Glutamatergic neuron (in vitro differentiated cells): Measurements from ENCODE around the gene DIP2A. TPM values are rescaled to one million over a fixed set of nuclear protein-coding genes. Genes with fewer than 3 reads are reported as not detected.
"Not testable (repeated sequence)": the region's sequence is repeated elsewhere in the genome, so short reads cannot be mapped to it uniquely, and the experiment has no call there.

Source experiments
- DNase-seq: peaks from one replicate; pipeline ENCODE4 v3.0.0; 2022
- H3K27ac Mint-ChIP-seq: one replicate; pipeline ENCODE4 v1.8.0; 2020; ENCODE audit warnings: mild to moderate bottlenecking, mixed read lengths, inconsistent platforms; ENCODE audit not compliant: unreplicated experiment
- H3K27me3 Mint-ChIP-seq: one replicate; pipeline ENCODE4 v1.8.0; 2020; ENCODE audit warnings: mild to moderate bottlenecking, moderate library complexity, mixed read lengths, inconsistent platforms; ENCODE audit not compliant: unreplicated experiment
- H3K36me3 Mint-ChIP-seq: one replicate; pipeline ENCODE4 v1.8.0; 2020; ENCODE audit warnings: mild to moderate bottlenecking, mixed read lengths, inconsistent platforms; ENCODE audit not compliant: unreplicated experiment
- H3K4me1 Mint-ChIP-seq: one replicate; pipeline ENCODE4 v1.8.0; 2020; ENCODE audit warnings: mild to moderate bottlenecking, low read depth, mixed read lengths, inconsistent platforms; ENCODE audit not compliant: unreplicated experiment
- H3K4me3 Mint-ChIP-seq: one replicate; pipeline ENCODE4 v1.8.0; 2020; ENCODE audit warnings: mild to moderate bottlenecking, mixed read lengths, inconsistent platforms; ENCODE audit not compliant: unreplicated experiment
- H3K9me3 Mint-ChIP-seq: one replicate; pipeline ENCODE4 v1.8.0; 2020; ENCODE audit warnings: mild to moderate bottlenecking, moderate library complexity, mixed read lengths, inconsistent platforms; ENCODE audit not compliant: unreplicated experiment
- total RNA-seq: library from RNA; stranded (reverse); fragmentation: NEBNext Ultra II Directional; extraction: Animal tissue kit (Norgen Biotek cat#: 25700); gene quantifications from one replicate; pipeline ENCODE4 v1.2.1, GENCODE V29; 2021; ENCODE audit not compliant: unreplicated experiment
- TF ChIP-seq, protein P1 (sequence below): fragments of 200-600 bp; sonication (generic); IDR thresholded peaks from one replicate; pipeline ENCODE4 v1.5.0; 2021; ENCODE audit not compliant: partially characterized antibody, unreplicated experiment

DIP2A gene
- total RNA-seq, 1 donor from 2014 or later, result 55.4 TPM

GRCh38 chr21:46516068-46516467 lies 57.4 kb downstream of the DIP2A start:
- Mint-ChIP-seq H3K4me3 (no peak overlapping the region), H3K9me3 (peaks cover 4% of the 10 kb centered on the region), H3K4me1 (no peaks in the 10 kb centered on the region), H3K27ac (no peak overlapping the region), H3K36me3 (no peaks in the 10 kb centered on the region), H3K27me3 (no peaks in the 10 kb centered on the region)
- DNase-seq, result no peak
- TF ChIP-seq, protein P1, sequence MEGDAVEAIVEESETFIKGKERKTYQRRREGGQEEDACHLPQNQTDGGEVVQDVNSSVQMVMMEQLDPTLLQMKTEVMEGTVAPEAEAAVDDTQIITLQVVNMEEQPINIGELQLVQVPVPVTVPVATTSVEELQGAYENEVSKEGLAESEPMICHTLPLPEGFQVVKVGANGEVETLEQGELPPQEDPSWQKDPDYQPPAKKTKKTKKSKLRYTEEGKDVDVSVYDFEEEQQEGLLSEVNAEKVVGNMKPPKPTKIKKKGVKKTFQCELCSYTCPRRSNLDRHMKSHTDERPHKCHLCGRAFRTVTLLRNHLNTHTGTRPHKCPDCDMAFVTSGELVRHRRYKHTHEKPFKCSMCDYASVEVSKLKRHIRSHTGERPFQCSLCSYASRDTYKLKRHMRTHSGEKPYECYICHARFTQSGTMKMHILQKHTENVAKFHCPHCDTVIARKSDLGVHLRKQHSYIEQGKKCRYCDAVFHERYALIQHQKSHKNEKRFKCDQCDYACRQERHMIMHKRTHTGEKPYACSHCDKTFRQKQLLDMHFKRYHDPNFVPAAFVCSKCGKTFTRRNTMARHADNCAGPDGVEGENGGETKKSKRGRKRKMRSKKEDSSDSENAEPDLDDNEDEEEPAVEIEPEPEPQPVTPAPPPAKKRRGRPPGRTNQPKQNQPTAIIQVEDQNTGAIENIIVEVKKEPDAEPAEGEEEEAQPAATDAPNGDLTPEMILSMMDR, result no peak

DNA sequence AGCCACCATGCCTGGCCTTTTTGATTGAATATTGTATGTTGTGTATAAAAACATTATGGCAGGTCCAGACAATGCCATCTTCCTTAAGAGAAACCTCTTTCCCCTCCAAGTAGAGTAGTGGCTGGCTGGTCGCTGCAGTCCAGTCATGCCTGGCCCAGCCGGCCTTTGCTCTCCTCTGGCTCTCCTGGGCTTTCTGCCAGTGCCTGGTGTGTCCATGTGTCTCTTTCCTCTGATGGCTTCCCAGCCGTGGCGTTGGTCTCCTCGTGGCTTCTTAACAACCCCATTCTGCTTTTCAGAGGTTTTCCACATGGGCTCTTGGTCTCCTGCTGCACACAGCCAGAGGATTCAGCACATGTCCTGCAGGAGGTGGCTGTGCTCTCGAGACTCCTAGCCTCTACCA lies 58.7 kb downstream of the DIP2A start:
- Mint-ChIP-seq H3K4me1 (peaks cover 1% of the 10 kb centered on the region), H3K9me3 (peaks cover 4% of the 10 kb centered on the region), H3K4me3 (no peak overlapping the region), H3K36me3 (no peaks in the 10 kb centered on the region), H3K27ac (no peak overlapping the region), H3K27me3 (no peaks in the 10 kb centered on the region)
- DNase-seq, result no peak
- TF ChIP-seq, protein P1, result no peak

DNA sequence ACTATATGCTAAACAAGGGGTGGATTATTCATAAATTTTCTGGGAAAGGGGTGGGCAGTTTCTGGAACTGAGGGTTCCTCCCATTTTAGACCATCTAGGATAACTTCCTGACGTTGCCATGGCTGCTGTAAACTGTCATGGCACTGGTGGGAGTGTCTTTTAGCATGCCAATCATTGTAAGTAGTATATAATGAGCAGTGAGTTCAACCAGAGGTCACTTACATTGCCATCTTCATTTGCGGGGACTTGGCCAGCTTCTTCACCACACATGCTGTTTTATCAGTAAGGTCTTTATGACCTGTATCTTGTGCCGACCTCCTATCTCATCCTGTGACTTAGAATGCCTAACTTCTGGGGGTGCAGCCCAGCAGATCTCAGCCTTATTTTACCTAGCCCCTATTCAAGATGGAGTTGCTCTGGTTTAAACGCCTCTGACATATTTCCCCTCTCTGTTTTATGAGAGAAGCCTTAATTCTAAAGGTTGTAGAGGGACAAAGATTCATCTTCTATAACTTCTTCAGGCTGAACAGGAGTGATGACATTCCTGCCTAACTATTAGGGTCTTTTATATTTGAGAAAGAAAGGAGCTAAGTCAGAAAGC lies 60.4 kb downstream of the DIP2A start:
- Mint-ChIP-seq H3K36me3 (no peaks in the 10 kb centered on the region), H3K4me1 (peaks cover 1% of the 10 kb centered on the region), H3K4me3 (no peak overlapping the region), H3K9me3 (peaks cover 4% of the 10 kb centered on the region), H3K27ac (no peak overlapping the region), H3K27me3 (no peaks in the 10 kb centered on the region)
- DNase-seq, result no peak
- TF ChIP-seq, protein P1, result no peak

DNA sequence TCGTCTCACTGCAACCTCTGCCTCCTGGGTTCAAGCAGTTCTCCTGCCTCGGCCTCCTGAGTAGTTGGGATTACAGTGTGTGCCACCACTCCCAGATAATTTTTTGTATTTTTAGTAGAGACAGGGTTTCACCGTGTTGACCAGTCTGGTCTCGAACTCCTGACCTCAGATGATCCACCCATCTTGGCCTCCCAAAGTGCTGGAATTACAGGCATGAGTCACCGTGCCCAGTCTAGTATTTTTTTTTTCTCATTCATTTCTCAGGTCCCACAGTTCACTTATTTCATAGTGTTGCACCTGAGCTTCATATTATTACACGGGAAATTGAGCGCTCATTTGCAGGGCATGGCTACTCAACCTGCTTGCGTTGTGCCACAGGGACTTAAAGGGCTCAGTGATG lies 68.7 kb downstream of the DIP2A start:
- not testable (repeated sequence) for H3K4me1 Mint-ChIP-seq, H3K27me3 Mint-ChIP-seq, DNase-seq, H3K4me3 Mint-ChIP-seq, H3K9me3 Mint-ChIP-seq, H3K27ac Mint-ChIP-seq, H3K36me3 Mint-ChIP-seq

DNA sequence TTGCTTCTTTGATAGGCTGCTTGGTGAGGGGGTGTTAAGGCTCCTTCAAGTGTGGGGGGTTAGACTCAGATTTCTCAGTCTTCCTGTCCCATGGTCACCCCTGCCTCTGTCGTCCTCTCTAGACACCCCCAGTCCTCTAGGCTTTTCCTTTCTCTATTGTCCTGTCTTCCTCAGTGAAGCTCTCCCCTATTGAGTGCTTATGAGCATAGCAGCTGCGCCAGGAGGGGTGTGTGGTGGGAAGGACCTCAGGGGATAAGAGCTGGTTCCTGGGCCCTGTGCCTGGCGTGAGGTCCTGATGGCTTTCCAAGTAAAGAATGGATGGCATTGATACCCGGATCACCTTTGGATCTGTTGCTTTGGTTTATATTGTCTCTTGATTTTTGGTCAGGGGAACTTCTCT lies 69.1 kb downstream of the DIP2A start:
- DNase-seq, result no peak
- no peaks in the 10 kb centered on the region for H3K27me3 Mint-ChIP-seq
- H3K9me3 Mint-ChIP-seq, result peaks cover 2% of the 10 kb centered on the region
- no peak overlapping the region for H3K4me3 Mint-ChIP-seq
- TF ChIP-seq, protein P1, result no peak
- peaks cover 2% of the 10 kb centered on the region for H3K4me1 Mint-ChIP-seq
- no peaks in the 10 kb centered on the region for H3K36me3 Mint-ChIP-seq
- peak overlapping the region; percentile 52 for H3K27ac Mint-ChIP-seq

GRCh38 chr21:46532080-46532479 lies 73.4 kb downstream of the DIP2A start:
- H3K27ac Mint-ChIP-seq, result no peak overlapping the region
- no peaks in the 10 kb centered on the region for H3K27me3 Mint-ChIP-seq
- TF ChIP-seq, protein P1, result no peak
- H3K4me1 Mint-ChIP-seq, result peaks cover 2% of the 10 kb centered on the region
- no peak overlapping the region for H3K4me3 Mint-ChIP-seq
- peaks cover 4% of the 10 kb centered on the region for H3K36me3 Mint-ChIP-seq
- DNase-seq, result no peak
- no peaks in the 10 kb centered on the region for H3K9me3 Mint-ChIP-seq
